A549 (cell line): ENCODE data around the gene FBLN1. TPM values are rescaled to one million over a fixed set of nuclear protein-coding genes. Genes with fewer than 3 reads are reported as not detected.

Experiments used
- ATAC-seq, 2 experiments: fragments of 200-7000 bp in 1 of 2; fragments of >200 bp in 1 of 2; cut with Nextera tagmentation in 1 of 2; cut with Tn5 transposase in 1 of 2; 3 replicates each; pipeline versions ENCODE4 v1.8.0 to v1.9.1; 2018 to 2020; ENCODE audit warnings: mild to moderate bottlenecking in 1 of 2, moderate library complexity in 1 of 2
- CTCF ChIA-PET: fragments of 300-600 bp; sonication (Branson Sonifier 250); formaldehyde crosslinking; extraction: SDS; loops from one replicate; lab custom pipeline; 2021; ENCODE audit warnings: antibody characterized with exemption, inconsistent platforms; lab: Yijun Ruan, JAX
- POLR2A ChIA-PET: fragments of 350-600 bp; formaldehyde crosslinking; extraction: SDS; loops from one replicate; lab custom pipeline; 2021; ENCODE audit warnings: antibody characterized with exemption, inconsistent platforms; lab: Yijun Ruan, JAX
- DNase-seq, 2 experiments: peaks; one replicate each; pipeline versions ENCODE4 v3.0.0 to v3.0.0-alpha.2; 2011 to 2016; ENCODE audit warnings: low read depth in 1 of 2, low spot score in 1 of 2
- FAIRE-seq: peaks from 2 replicates; lab custom pipeline; 2011; peaks lifted over from hg19 to GRCh38; lab: Jason Lieb, UNC
- H3K27ac ChIP-seq, 2 experiments: fragments of >200 bp; sonication (Bioruptor Twin); formaldehyde crosslinking; 3 replicates each; pipeline ENCODE4 v1.5.1; 2016 to 2017
- H3K4me1 ChIP-seq: fragments of >200 bp; sonication (Bioruptor Twin); formaldehyde crosslinking; 3 replicates; pipeline ENCODE4 v1.6.1; 2016
- H3K4me2 ChIP-seq: fragments of >200 bp; sonication (Bioruptor Twin); formaldehyde crosslinking; 3 replicates; pipeline ENCODE4 v1.6.1; 2016
- H3K4me3 ChIP-seq: fragments of >200 bp; sonication (Bioruptor Twin); formaldehyde crosslinking; 3 replicates; pipeline ENCODE4 v1.5.1; 2016
- H3K9me3 ChIP-seq: fragments of >200 bp; sonication (Bioruptor Twin); formaldehyde crosslinking; 3 replicates; pipeline ENCODE4 v1.6.1; 2016
- BHLHE40 ChIP-seq: IDR thresholded peaks from 2 replicates; pipeline ENCODE4 v1.6.1; 2012; ENCODE audit warnings: low read depth, low read length, inconsistent platforms
- CHD4 ChIP-seq: fragments of 200-600 bp; sonication (generic); IDR thresholded peaks from 2 replicates; pipeline ENCODE4 v1.6.1; 2016; ENCODE audit warnings: antibody characterized with exemption, mild to moderate bottlenecking, borderline replicate concordance
- E2F6 ChIP-seq: IDR thresholded peaks from 2 replicates; pipeline ENCODE4 v1.6.1; 2012; ENCODE audit warnings: low read depth, borderline replicate concordance
- EHMT2 ChIP-seq: fragments of 200-600 bp; sonication (generic); IDR thresholded peaks from 2 replicates; pipeline ENCODE4 v1.6.1; 2016; ENCODE audit warnings: antibody characterized with exemption, low read depth, mild to moderate bottlenecking, moderate library complexity
- FOSL2 ChIP-seq, 2 experiments: fragments of 450-650 bp in 1 of 2; fragments of >200 bp in 1 of 2; sonication (Bioruptor Twin) in 1 of 2; formaldehyde crosslinking; IDR thresholded peaks; 2 replicates each; pipeline versions ENCODE4 v1.5.0 to v1.6.1; 2016 to 2020; ENCODE audit warnings: mild to moderate bottlenecking in 1 of 2, moderate library complexity in 1 of 2
- GATA3 ChIP-seq: IDR thresholded peaks from 2 replicates; pipeline ENCODE4 v1.6.1; 2012; ENCODE audit warnings: borderline replicate concordance
- HDAC2 ChIP-seq: fragments of 200-600 bp; sonication (generic); IDR thresholded peaks from 2 replicates; pipeline ENCODE4 v1.6.1; 2016
- HMGXB4 ChIP-seq: fragments of 250-450 bp; sonication (Bioruptor Pico); IDR thresholded peaks from 2 replicates; pipeline ENCODE4 v1.5.0; 2021; ENCODE audit warnings: mild to moderate bottlenecking, moderate library complexity, borderline replicate concordance
- HOXA7 ChIP-seq: fragments of 250-450 bp; sonication (Bioruptor Pico); IDR thresholded peaks from 2 replicates; pipeline ENCODE4 v1.5.0; 2020; ENCODE audit warnings: mild to moderate bottlenecking, moderate library complexity
- JUN ChIP-seq, 2 experiments: fragments of >200 bp; sonication (Bioruptor Twin); formaldehyde crosslinking; IDR thresholded peaks; 2 replicates in 1 of 2; 3 replicates in 1 of 2; pipeline ENCODE4 v1.6.1; 2016 to 2017
- JUNB ChIP-seq: fragments of >200 bp; sonication (Bioruptor Twin); formaldehyde crosslinking; IDR thresholded peaks from 2 replicates; pipeline ENCODE4 v1.6.1; 2016
- MYC ChIP-seq: IDR thresholded peaks from 2 replicates; pipeline ENCODE4 v1.6.1; 2012; ENCODE audit warnings: mild to moderate bottlenecking, inconsistent platforms, low read length, improper control_type of control experiment, borderline replicate concordance
- NFE2L2 ChIP-seq: fragments of 150-350 bp; conservative IDR thresholded peaks from 2 replicates; pipeline ENCODE4 v1.6.1; 2014; ENCODE audit warnings: low read length
- NPAS2 ChIP-seq: fragments of 250-450 bp; sonication (Bioruptor Pico); IDR thresholded peaks from 2 replicates; pipeline ENCODE4 v1.8.0; 2022; ENCODE audit warnings: mild to moderate bottlenecking, moderate library complexity, borderline replicate concordance
- NR3C1 ChIP-seq: fragments of >200 bp; sonication (Bioruptor Twin); formaldehyde crosslinking; IDR thresholded peaks from 3 replicates; pipeline ENCODE4 v1.6.1; 2017
- PHF8 ChIP-seq: fragments of 200-600 bp; sonication (generic); IDR thresholded peaks from 2 replicates; pipeline ENCODE4 v1.6.1; 2016; ENCODE audit warnings: low read depth, mild to moderate bottlenecking, antibody characterized with exemption, moderate library complexity, borderline replicate concordance
- RAD21 ChIP-seq, 2 experiments: fragments of >200 bp in 1 of 2; sonication (Bioruptor Twin) in 1 of 2; formaldehyde crosslinking in 1 of 2; IDR thresholded peaks in 1 of 2; conservative IDR thresholded peaks in 1 of 2; 2 replicates in 1 of 2; 3 replicates in 1 of 2; pipeline ENCODE4 v1.6.1; 2012 to 2018; ENCODE audit warnings: inconsistent platforms in 1 of 2
- RARB ChIP-seq: fragments of 250-450 bp; sonication (Bioruptor Pico); IDR thresholded peaks from 2 replicates; pipeline ENCODE4 v1.8.0; 2021; ENCODE audit warnings: mild to moderate bottlenecking, moderate library complexity
- RFX5 ChIP-seq: fragments of 450-650 bp; IDR thresholded peaks from 2 replicates; pipeline ENCODE4 v1.7.1; 2014; ENCODE audit warnings: antibody characterized with exemption, mild to moderate bottlenecking, moderate library complexity
- RNF2 ChIP-seq: fragments of 200-600 bp; sonication (generic); IDR thresholded peaks from 2 replicates; pipeline ENCODE4 v1.6.1; 2016; ENCODE audit warnings: low read depth, mild to moderate bottlenecking, antibody characterized with exemption, moderate library complexity, borderline replicate concordance
- SMC3 ChIP-seq: fragments of >200 bp; sonication (Bioruptor Twin); formaldehyde crosslinking; IDR thresholded peaks from 3 replicates; pipeline ENCODE4 v1.6.1; 2018; ENCODE audit warnings: inconsistent platforms
- USF2 ChIP-seq: fragments of 450-650 bp; IDR thresholded peaks from 2 replicates; pipeline ENCODE4 v1.6.1; 2014; ENCODE audit warnings: antibody characterized with exemption
- ZFP36 ChIP-seq: fragments of 450-650 bp; IDR thresholded peaks from 2 replicates; pipeline ENCODE4 v1.6.1; 2014; ENCODE audit warnings: borderline replicate concordance; ENCODE audit not compliant: partially characterized antibody
- ZSCAN20 ChIP-seq: fragments of 250-450 bp; sonication (Bioruptor Pico); IDR thresholded peaks from 2 replicates; pipeline ENCODE4 v1.8.0; 2022; ENCODE audit warnings: mild to moderate bottlenecking, moderate library complexity
- WGBS: methylation state at CpG from one replicate; pipeline ENCODE4 v1.1.6; 2017; ENCODE audit errors: missing lambda C conversion rate; 5-methylcytosine and 5-hydroxymethylcytosine counted together
- polyA plus RNA-seq, 4 experiments: library from polyadenylated mRNA; depleted of rRNA in 3 of 4; stranded (reverse); fragments of >200 nt; fragmentation: RNase III in 1 of 4; extraction: RNeasy Plus Mini Kit Qiagen cat#74134 plus additional on column Dnase treatment in 1 of 4; gene quantifications; 2 replicates in 3 of 4; 3 replicates in 1 of 4; pipeline ENCODE4 v1.2.3, GENCODE V29; 2011 to 2017

Gene FBLN1
- polyA plus RNA-seq, 2 of the 4 experiments (the other 2 are of a cell fraction): 18.2 to 32.7 TPM

- DNase-seq: no peak
- H3K27ac ChIP-seq: no peak overlapping the region
- POLR2A ChIA-PET: no interaction called here
- no peak overlapping the region for H3K4me3 ChIP-seq
- TF ChIP-seq JUN (IDR thresholded peaks at IDR 0.05) (no peak), CHD4 (no peak), E2F6 (no peak), USF2 (no peak), FOSL2 (IDR thresholded peaks at IDR 0.05) (no peak), FOSL2 (CRISPR knock-in tag; IDR thresholded peaks at IDR 0.05) (no peak), EHMT2 (no peak), GATA3 (no peak), NPAS2 (CRISPR knock-in tag) (no peak), BHLHE40 (no peak), NFE2L2 (no peak), SMC3 (no peak), RFX5 (no peak)
- TF ChIP-seq, all 56 proteins: peak for 0
- H3K4me1 ChIP-seq: no peaks in the 10 kb centered on the region
- H3K9me3 ChIP-seq: peaks cover 17% of the 10 kb centered on the region; the same call in 2 of the 3 replicates
- ATAC-seq: no peak
- CTCF ChIA-PET: interaction anchor here (1.3 to 2.4 kb wide), 2 partner anchors 8 to 16 kb away, joined by 4 to 12 read pairs; no protein-coding TSS in a partner anchor
- FAIRE-seq: no peak
- H3K4me2 ChIP-seq: no peak overlapping the region
- 96% methylated on average over 5 of the region's 5 CpGs for WGBS
Observed at GRCh38 chr22:45562102-45562501, 59.4 kb downstream of the FBLN1 start.

- FAIRE-seq: no peak
- ChIA-PET POLR2A (no interaction called here), CTCF (interaction anchor here (1.2 to 2.4 kb wide), 4 partner anchors 9 to 432 kb away, joined by 3 to 12 read pairs (median 4); no protein-coding TSS in a partner anchor)
- H3K4me2 ChIP-seq: no peak overlapping the region
- no peak overlapping the region for H3K27ac ChIP-seq
- 96% methylated on average over 42 of the region's 44 CpGs for WGBS
- H3K9me3 ChIP-seq: peaks cover 17% of the 10 kb centered on the region; the same call in 2 of the 3 replicates
- no peaks in the 10 kb centered on the region for H3K4me1 ChIP-seq
- no peak for TF ChIP-seq HOXA7
- TF ChIP-seq RARB: no peak
- TF ChIP-seq JUNB: no peak
- TF ChIP-seq RNF2: no peak
- no peak for TF ChIP-seq HDAC2
- no peak for TF ChIP-seq FOSL2 (IDR thresholded peaks at IDR 0.05)
- no peak for TF ChIP-seq FOSL2 (CRISPR knock-in tag; IDR thresholded peaks at IDR 0.05)
- no peak for DNase-seq
- H3K4me3 ChIP-seq: no peak overlapping the region
- no peak for ATAC-seq
Observed at GRCh38 chr22:45562537-45563361, 60.1 kb downstream of the FBLN1 start.

- no peak for DNase-seq
- POLR2A ChIA-PET: no interaction called here
- FAIRE-seq: no peak
- Histone ChIP-seq H3K4me2 (no peak overlapping the region), H3K4me3 (no peak overlapping the region), H3K9me3 (peaks cover 17% of the 10 kb centered on the region; the same call in 2 of the 3 replicates), H3K4me1 (no peaks in the 10 kb centered on the region), H3K27ac (no peak overlapping the region)
- no peak for ATAC-seq
- WGBS: 86% methylated on average over 15 of the region's 20 CpGs
- CTCF ChIA-PET: interaction anchor here (1.2 to 6.4 kb wide), 4 partner anchors 10 to 431 kb away, joined by 3 to 31 read pairs (median 8); no protein-coding TSS in a partner anchor
- no peak for TF ChIP-seq NPAS2 (CRISPR knock-in tag)
- no peak for TF ChIP-seq NFE2L2
- TF ChIP-seq JUN (IDR thresholded peaks at IDR 0.05): no peak
- no peak for TF ChIP-seq BHLHE40
- TF ChIP-seq NR3C1: no peak
- TF ChIP-seq FOSL2 (IDR thresholded peaks at IDR 0.05): no peak
- TF ChIP-seq FOSL2 (CRISPR knock-in tag; IDR thresholded peaks at IDR 0.05): no peak
- TF ChIP-seq HMGXB4: no peak
- TF ChIP-seq ZFP36: no peak
- TF ChIP-seq RAD21 (conservative IDR thresholded peaks at IDR 0.05 in 1 of 2, IDR thresholded peaks at IDR 0.05 in 1 of 2): no peak
- no peak for TF ChIP-seq PHF8
- no peak for TF ChIP-seq HDAC2
- TF ChIP-seq EHMT2: no peak
- TF ChIP-seq RFX5: no peak
- TF ChIP-seq RARB: no peak
- no peak for TF ChIP-seq ZSCAN20 (CRISPR knock-in tag)
- no peak for TF ChIP-seq MYC
Observed at GRCh38 chr22:45563362-45564040, 60.8 kb downstream of the FBLN1 start.
